K562 (cell line): Measurements from ENCODE around the gene ADAM22.

Experiments used
- HNRNPL ChIP-seq: fragments of 200-400 bp; formaldehyde crosslinking; IDR thresholded peaks from 2 replicates; pipeline ENCODE4 v1.6.1; 2017; ENCODE audit warnings: low read depth, mild to moderate bottlenecking, low read length
- PCBP1 ChIP-seq: fragments of 200-400 bp; formaldehyde crosslinking; IDR thresholded peaks from 2 replicates; pipeline ENCODE4 v1.6.1; 2018; ENCODE audit warnings: mild to moderate bottlenecking, low read depth, low read length; ENCODE audit not compliant: poor library complexity, severe bottlenecking

DNA sequence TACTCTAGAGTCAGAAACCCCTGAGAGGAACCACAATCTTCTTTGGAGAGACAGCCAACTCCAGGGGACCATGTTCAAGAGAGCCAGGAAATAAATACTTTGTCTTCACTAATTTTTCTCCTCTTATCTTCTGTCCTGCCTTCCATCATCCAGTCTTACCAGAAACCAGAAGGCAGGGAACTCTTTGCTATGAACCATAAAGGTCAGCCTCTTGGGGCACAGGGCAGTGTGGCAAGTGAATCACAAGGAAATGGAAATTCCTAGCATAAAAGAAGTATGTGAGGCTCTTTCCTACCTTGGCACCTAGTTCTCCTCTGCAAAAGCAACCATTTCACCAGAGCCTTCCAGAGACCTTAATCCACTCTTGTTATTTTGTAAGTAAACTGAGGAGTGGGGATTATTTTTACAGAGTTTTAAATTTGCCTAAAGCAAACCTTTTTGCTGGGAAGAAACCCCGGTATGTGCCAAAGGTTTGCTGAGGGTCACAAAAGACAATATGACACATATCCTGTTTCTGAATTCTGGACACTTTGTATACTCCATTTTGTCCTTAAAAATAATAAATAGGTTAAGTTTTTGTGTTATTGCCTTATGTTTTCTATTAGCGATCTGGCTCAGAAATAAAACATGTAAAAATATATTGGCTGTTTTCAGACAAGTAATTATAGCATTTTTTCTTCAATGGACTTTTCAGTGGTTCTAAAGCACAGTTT lies 87.1 kb downstream of the ADAM22 start:
- TF ChIP-seq HNRNPL, result no peak
- TF ChIP-seq PCBP1, result no peak
